ENCODE results near the gene BRD2. TPM values are rescaled to one million over a fixed set of nuclear protein-coding genes. Genes with fewer than 3 reads are reported as not detected.

Gene BRD2
- total RNA-seq, 1 donor from 2014 or later = 312 TPM

DNA sequence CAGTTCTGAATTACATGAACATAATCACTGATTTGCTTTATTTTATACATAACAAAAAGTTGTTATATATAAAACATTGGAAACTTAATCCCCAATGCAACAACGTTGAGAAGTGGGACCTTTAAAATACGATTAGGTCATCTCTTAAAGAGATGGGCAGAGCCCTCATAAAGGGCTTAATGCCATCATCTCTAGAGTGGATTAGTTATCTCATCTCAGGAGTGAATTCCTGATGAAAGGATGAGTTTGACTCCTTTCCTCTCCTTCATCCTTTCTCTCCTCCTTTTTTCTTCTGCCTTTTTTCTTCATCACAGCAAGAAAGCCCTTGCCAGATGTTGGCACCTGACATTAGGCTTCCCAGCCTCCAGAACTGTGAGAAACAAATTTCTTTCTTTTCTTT, 27.1 kb downstream of the BRD2 start:
- Mint-ChIP-seq H3K27me3 (ENCODE audit: low read depth) (peaks cover 59% of the 10 kb centered on the region), H3K4me3 (no peak overlapping the region), H3K9me3 (peaks cover 8% of the 10 kb centered on the region), H3K36me3 (ENCODE audit: low read depth) (no peaks in the 10 kb centered on the region), H3K4me1 (no peaks in the 10 kb centered on the region), H3K27ac (ENCODE audit: unreplicated experiment) (no peak overlapping the region)
- TF ChIP-seq, protein P1, sequence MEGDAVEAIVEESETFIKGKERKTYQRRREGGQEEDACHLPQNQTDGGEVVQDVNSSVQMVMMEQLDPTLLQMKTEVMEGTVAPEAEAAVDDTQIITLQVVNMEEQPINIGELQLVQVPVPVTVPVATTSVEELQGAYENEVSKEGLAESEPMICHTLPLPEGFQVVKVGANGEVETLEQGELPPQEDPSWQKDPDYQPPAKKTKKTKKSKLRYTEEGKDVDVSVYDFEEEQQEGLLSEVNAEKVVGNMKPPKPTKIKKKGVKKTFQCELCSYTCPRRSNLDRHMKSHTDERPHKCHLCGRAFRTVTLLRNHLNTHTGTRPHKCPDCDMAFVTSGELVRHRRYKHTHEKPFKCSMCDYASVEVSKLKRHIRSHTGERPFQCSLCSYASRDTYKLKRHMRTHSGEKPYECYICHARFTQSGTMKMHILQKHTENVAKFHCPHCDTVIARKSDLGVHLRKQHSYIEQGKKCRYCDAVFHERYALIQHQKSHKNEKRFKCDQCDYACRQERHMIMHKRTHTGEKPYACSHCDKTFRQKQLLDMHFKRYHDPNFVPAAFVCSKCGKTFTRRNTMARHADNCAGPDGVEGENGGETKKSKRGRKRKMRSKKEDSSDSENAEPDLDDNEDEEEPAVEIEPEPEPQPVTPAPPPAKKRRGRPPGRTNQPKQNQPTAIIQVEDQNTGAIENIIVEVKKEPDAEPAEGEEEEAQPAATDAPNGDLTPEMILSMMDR (conservative IDR thresholded peaks at IDR 0.05) = no peak
- DNase-seq (ENCODE audit: low read depth, low spot score) = no peak

DNA sequence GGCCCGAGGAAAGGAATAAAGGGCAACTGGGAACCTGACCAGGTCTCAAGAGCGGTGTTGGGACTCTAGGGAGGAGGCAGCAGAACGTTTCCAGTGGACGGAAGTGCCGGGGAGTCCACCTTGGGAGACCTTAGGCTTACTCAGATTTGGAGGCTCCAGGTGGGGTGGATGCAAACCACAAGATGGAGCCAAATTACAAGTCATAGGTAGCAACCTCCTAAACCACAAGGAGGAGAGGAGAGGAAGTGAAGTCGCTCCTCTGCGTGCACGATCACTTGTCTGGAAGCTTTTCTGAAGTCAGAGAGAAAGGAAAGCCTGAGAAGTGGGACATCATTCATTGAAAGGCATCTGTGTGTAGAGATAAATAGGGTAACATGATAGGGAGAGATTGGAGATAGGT, 31.7 kb downstream of the BRD2 start:
- Mint-ChIP-seq H3K27ac (ENCODE audit: unreplicated experiment) (no peak overlapping the region), H3K4me1 (no peaks in the 10 kb centered on the region), H3K27me3 (ENCODE audit: low read depth) (peaks cover 70% of the 10 kb centered on the region), H3K9me3 (no peaks in the 10 kb centered on the region), H3K36me3 (ENCODE audit: low read depth) (no peaks in the 10 kb centered on the region), H3K4me3 (no peak overlapping the region)
- TF ChIP-seq, protein P1 (conservative IDR thresholded peaks at IDR 0.05) = peak; percentile 45
- no peak for DNase-seq (ENCODE audit: low read depth, low spot score)

DNA sequence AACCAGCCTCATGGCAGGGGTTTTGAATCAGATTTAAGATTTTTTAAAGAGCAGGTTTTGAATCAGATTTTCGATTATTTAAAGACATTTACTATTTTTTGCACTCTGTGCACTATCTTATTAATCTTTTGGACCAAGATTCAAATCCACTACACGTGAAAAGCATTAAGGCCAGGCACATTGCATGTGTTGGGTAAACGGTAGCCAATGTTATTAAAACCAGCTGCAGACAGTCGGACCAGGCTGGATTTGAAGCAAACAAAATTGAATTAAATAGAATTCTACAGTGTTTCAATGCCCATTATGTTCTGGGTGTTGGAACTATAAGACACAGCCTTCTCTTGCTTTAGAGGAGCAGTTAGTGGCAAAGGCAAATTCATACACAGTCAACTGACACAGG, 33.3 kb downstream of the BRD2 start:
- Mint-ChIP-seq H3K9me3 (no peaks in the 10 kb centered on the region), H3K27ac (ENCODE audit: unreplicated experiment) (no peak overlapping the region), H3K4me1 (no peaks in the 10 kb centered on the region), H3K4me3 (no peak overlapping the region), H3K36me3 (ENCODE audit: low read depth) (no peaks in the 10 kb centered on the region), H3K27me3 (ENCODE audit: low read depth) (peaks cover 61% of the 10 kb centered on the region)
- no peak for DNase-seq (ENCODE audit: low read depth, low spot score)
- TF ChIP-seq, protein P1 (conservative IDR thresholded peaks at IDR 0.05) = no peak

DNA sequence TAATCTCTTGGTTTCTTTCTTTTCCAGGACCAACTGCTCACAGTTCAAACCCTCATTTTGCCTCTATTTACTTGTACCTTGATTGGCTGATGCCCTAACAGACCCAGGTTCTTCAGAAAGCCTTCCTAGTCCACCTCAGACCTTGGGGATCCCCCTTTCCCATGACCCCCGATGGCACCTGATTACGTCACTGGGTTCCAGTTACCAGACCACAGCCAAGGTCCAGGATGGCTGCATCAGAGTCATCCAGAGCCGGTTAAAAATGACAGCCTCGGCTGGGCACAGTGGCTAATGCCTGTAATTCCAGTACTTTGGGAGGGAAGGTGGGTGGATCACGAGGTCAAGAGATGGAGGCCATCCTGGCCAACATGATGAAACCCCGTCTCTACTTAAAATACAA, 36.5 kb downstream of the BRD2 start:
- Mint-ChIP-seq H3K9me3 (no peaks in the 10 kb centered on the region), H3K36me3 (ENCODE audit: low read depth) (no peaks in the 10 kb centered on the region), H3K27me3 (ENCODE audit: low read depth) (peaks cover 57% of the 10 kb centered on the region), H3K27ac (ENCODE audit: unreplicated experiment) (no peak overlapping the region), H3K4me1 (peaks cover 16% of the 10 kb centered on the region), H3K4me3 (no peak overlapping the region)
- TF ChIP-seq, protein P1 (conservative IDR thresholded peaks at IDR 0.05) = no peak
- DNase-seq (ENCODE audit: low read depth, low spot score) = no peak

- peaks cover 44% of the 10 kb centered on the region for H3K27me3 Mint-ChIP-seq (ENCODE audit: low read depth)
- no peaks in the 10 kb centered on the region for H3K36me3 Mint-ChIP-seq (ENCODE audit: low read depth)
- H3K4me1 Mint-ChIP-seq = peaks cover 16% of the 10 kb centered on the region
- H3K4me3 Mint-ChIP-seq = no peak overlapping the region
- H3K27ac Mint-ChIP-seq (ENCODE audit: unreplicated experiment) = no peak overlapping the region
- no peaks in the 10 kb centered on the region for H3K9me3 Mint-ChIP-seq
- no peak for DNase-seq (ENCODE audit: low read depth, low spot score)
- TF ChIP-seq, protein P1 (conservative IDR thresholded peaks at IDR 0.05) = no peak
Observed at GRCh38 chr6:33007831-33008400, 39.5 kb downstream of the BRD2 start.
